ENCODE results near the gene VTN. TPM values are rescaled to one million over a fixed set of nuclear protein-coding genes. Genes with fewer than 3 reads are reported as not detected.

VTN gene
- total and polyA plus RNA-seq, 2 donors (not counting 3 experiments of a cell fraction or from before 2014, with no cell fraction given): 1.1 TPM; not detected in 1

- H3K79me2 ChIP-seq (ENCODE audit: control insufficient read depth, insufficient read depth, low read length): no peaks in the 10 kb centered on the region
- H3K36me3 ChIP-seq (ENCODE audit: control insufficient read depth in 2 of 2, extremely low read depth in 1 of 2, insufficient read depth in 2 of 2, low read length in 2 of 2): peaks cover 0 to 2% of the 10 kb centered on the region in 2 experiments
- ChIA-PET CTCF (interaction anchor here (1.0 to 1.2 kb wide), 2 partner anchors 9 to 30 kb away, joined by 3 read pairs; no protein-coding TSS in a partner anchor), POLR2A (no interaction called here)
- FAIRE-seq (no peak), DNase-seq (ENCODE audit: low read depth, low spot score) (no peak)
- intact Hi-C loops (cut with micrococcal nuclease) (no loop called here), dilution Hi-C loops (cut with MboI; ENCODE audit: extremely low pct_ligation_motif_present, low sequenced_read_pairs) (no loop called here)
- no peak overlapping the region for H3K4me3 ChIP-seq (replicated peaks in 1 of 3; ENCODE audit: insufficient read depth in 1 of 3, low read depth in 1 of 3, low read length in 3 of 3)
- BruUV-seq (replicated peaks): no TSS peak
- no peaks in the 10 kb centered on the region for H3K9me1 ChIP-seq (replicated peaks; ENCODE audit: control insufficient read depth, extremely low read depth, insufficient read depth, low read length)
- H3K4me1 ChIP-seq (ENCODE audit: control insufficient read depth, extremely low read depth, insufficient read depth, low read length): peaks cover 4% of the 10 kb centered on the region
- no peak overlapping the region for H3K9ac ChIP-seq (replicated peaks; ENCODE audit: extremely low read depth, insufficient read depth, low read length)
- TF ChIP-seq POLR2AphosphoS5 (IDR thresholded peaks at IDR 0.05; ENCODE audit: insufficient read depth, low read depth, low read length): no peak
- TF ChIP-seq JUN (IDR thresholded peaks at IDR 0.05; ENCODE audit: borderline replicate concordance, insufficient read depth, insufficient read length, low read depth): no peak
- no peak for TF ChIP-seq FOS (IDR thresholded peaks at IDR 0.05; ENCODE audit: borderline replicate concordance, insufficient read depth, low read length)
- no peak for TF ChIP-seq EZH2 (IDR thresholded peaks at IDR 0.05; ENCODE audit: borderline replicate concordance, low read depth, low read length, severe bottlenecking)
- no peak for TF ChIP-seq CTCF (IDR thresholded peaks at IDR 0.05; ENCODE audit: extremely low read depth in 1 of 2, insufficient read depth in 1 of 2, low read depth in 1 of 2, low read length in 2 of 2)
- no peak for TF ChIP-seq MYC (IDR thresholded peaks at IDR 0.05; ENCODE audit: low read depth, low read length)
- TF ChIP-seq, protein P1, sequence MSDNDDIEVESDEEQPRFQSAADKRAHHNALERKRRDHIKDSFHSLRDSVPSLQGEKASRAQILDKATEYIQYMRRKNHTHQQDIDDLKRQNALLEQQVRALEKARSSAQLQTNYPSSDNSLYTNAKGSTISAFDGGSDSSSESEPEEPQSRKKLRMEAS (IDR thresholded peaks at IDR 0.05; ENCODE audit: insufficient read depth, insufficient read length): no peak
- TF ChIP-seq GATA2 (IDR thresholded peaks at IDR 0.05; ENCODE audit: insufficient read depth, insufficient read length, low read depth, low read length): no peak
- TF ChIP-seq POLR2A (IDR thresholded peaks at IDR 0.05; ENCODE audit: low read depth, low read length): no peak
- H2AFZ ChIP-seq (ENCODE audit: low read depth, low read length): no peak overlapping the region
- H3K27me3 ChIP-seq (ENCODE audit: control insufficient read depth in 2 of 2, insufficient read depth in 2 of 2, low read length in 2 of 2): peaks cover 12 to 15% of the 10 kb centered on the region in 2 experiments
- no peak overlapping the region for H3K4me2 ChIP-seq (ENCODE audit: insufficient read depth, low read length)
- H3K9me3 ChIP-seq (replicated peaks; ENCODE audit: control insufficient read depth, insufficient read depth, low read length): no peaks in the 10 kb centered on the region
- H4K20me1 ChIP-seq (replicated peaks; ENCODE audit: control insufficient read depth, extremely low read depth, insufficient read depth, low read length): no peaks in the 10 kb centered on the region
- H3K27ac ChIP-seq (ENCODE audit: insufficient read depth, low read depth, low read length): no peak overlapping the region
Measured at GRCh38 chr17:28386391-28386790, 16.3 kb upstream of the VTN start.

Measured in endothelial cell of umbilical vein (primary cell).